Suppressor macrophage (primary cell): Measurements from ENCODE around the gene SH3RF2.
A peak's percentile ranks its signal among the peaks of the same experiment; 100 is the strongest.
"Not testable (repeated sequence)": the region's sequence is repeated elsewhere in the genome, so short reads cannot be mapped to it uniquely, and the experiment has no call there.

ENCODE experiments used
- DNase-seq, 4 experiments: peaks; one replicate each; pipeline ENCODE4 v3.0.0-alpha.2; 2020 to 2022
- total RNA-seq, 17 experiments: gene quantifications; one replicate each; lab custom pipeline; 2026; ENCODE audit warnings: mixed read lengths in 6 of 17, inconsistent platforms in 3 of 17; lab: John Stamatoyannopoulos, UW

The SH3RF2 gene, protein sequence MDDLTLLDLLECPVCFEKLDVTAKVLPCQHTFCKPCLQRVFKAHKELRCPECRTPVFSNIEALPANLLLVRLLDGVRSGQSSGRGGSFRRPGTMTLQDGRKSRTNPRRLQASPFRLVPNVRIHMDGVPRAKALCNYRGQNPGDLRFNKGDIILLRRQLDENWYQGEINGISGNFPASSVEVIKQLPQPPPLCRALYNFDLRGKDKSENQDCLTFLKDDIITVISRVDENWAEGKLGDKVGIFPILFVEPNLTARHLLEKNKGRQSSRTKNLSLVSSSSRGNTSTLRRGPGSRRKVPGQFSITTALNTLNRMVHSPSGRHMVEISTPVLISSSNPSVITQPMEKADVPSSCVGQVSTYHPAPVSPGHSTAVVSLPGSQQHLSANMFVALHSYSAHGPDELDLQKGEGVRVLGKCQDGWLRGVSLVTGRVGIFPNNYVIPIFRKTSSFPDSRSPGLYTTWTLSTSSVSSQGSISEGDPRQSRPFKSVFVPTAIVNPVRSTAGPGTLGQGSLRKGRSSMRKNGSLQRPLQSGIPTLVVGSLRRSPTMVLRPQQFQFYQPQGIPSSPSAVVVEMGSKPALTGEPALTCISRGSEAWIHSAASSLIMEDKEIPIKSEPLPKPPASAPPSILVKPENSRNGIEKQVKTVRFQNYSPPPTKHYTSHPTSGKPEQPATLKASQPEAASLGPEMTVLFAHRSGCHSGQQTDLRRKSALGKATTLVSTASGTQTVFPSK
- total RNA-seq, result 0 to 5.0 (median 0.13) reads per million in 17 experiments

DNA sequence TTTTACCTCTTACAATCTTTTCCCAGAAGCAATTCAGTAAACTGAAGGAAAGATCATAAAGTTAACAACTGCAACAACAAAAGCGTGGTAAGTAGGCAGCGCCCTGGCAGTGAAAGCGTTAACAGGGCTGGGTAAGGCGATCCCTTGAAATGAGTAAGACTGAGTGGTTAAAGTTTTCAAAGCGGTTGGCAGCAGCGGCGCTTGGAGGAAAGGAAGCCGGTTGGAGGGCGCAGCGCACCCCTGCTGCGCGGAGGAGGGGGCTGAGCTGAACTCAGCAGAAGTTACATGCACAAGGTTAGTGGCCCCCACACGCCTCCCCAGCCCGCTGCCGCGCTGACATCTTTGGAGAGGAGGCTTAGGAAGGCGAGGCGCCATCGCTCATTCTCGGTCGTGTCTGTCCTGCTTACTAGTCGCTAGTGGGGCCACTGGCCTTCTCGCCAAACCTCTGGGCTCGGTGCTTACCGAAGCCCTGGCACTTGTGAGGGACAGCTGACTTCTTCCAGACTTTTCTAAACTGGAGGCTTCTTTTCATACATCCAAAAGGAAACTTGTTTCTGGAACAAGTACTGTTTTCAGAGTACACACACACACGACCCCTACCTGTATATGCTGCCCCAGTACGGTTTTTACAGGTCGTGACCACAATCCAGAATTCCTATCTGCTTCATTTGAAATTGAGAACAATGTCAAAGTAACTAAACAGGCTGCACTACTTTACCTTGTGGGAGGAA is at the start of gene SH3RF2:
Gene SH3RF2 (plus strand): TSS at position 178 of the 731 bp plus-strand sequence. CDS start 1,351 bp downstream, outside the sequence.
- DNase-seq, result peak in 2 of 4 experiments; percentile 7 to 27

DNA sequence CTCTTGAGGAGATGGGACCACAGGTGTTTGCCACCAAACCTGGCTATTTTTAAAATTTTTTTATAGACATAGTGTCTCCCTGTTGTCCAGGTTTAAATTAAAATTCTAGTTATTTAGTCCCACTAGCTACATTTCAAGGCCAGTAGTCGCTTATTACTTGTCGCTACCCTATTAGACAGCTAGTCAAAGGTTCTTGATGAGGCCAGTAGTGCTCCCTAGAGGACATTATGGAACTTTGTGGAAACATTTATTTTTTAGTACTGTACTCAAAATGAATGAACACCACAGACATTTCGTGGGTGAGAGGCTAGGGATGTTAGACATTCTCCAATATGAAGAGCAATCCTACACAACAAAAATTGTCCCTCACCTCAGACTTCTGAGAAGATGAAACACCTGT is 49.2 kb upstream of the SH3RF2 start:
- no peak for DNase-seq

DNA sequence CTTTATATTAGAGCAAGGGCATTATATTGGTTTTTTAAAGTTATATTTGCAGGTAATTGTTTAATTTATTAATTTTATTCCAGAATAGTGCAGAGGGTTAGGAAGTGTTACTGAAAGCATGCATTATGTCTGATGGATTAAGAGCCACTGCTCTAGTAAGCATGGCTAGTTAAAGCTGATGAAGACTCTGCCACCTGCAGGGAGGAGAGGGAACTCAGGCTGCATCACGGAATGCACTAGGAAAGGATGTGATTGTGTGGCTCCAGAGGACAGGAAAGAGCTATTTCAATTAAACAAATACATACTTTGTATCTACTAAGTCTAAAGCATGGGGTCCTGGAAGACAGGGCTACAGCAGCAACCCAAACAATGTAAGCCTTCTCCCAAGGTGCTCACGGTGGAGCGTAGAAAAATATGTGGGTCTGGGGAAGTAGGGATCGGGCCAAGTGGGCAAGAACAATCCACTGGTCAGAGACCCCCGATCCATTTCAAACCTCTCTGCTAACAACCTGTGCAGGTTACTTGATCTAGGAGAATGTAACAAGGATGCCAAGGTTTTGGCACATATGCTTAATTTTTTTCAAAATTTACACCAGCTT is 48.3 kb upstream of the SH3RF2 start:
- peak; percentile 14 to 44 (median 38) for DNase-seq

DNA sequence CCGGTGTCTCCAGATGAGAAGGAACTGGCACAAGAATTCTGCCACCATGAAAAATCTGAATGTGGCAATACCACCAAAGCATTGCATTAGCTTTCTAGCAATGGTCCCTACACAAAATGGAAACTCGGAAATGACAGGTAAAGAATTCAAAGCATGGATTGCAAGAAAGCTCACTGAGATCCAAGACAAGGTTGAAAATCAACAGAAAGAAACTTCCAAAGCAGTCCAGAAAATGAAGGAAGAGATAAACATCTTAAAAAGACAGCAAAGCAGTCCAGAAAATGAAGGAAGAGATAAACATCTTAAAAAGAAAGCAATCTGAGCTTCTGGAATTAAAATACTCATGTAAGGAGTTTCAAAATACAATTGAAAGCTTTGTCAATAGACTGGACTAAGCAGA is 46.8 kb upstream of the SH3RF2 start:
- no peak for DNase-seq

DNA sequence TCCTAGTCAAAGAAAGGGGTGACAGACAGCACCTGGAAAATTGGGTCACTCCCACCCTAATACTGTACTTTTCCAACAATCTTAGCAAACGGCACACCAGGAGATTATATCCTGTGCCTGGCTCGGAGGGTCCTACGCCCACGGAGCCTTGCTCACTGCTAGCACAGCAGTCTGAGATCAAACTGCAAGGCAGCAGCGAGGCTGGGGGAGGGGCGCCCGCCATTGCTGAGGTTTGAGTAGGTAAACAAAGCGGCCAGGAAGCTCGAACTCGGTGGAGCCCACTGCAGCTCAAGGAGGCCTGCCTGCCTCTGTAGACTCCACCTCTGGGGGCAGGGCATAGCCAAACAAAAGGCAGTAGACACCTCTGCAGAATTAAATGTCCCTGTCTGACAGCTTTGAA is 45.0 kb upstream of the SH3RF2 start:
- not testable (repeated sequence) for DNase-seq

DNA sequence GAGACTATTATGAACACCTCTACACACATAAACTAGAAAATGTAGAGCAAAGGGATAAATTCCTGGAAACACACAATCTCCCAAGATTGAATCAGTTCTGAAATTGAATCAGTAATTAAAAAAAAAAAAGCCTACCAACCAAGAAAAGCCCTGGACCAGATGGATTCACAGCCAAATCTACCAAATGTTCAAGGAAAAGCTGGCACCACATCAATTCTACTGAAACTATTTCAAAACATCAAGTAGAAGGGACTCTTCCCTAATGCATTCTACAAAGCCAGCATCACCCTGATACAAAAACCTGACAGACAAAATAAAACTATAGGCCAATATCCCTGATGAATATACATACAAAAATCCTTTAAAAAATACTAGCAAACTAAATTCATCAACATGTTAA is 38.2 kb upstream of the SH3RF2 start:
- no peak for DNase-seq

DNA sequence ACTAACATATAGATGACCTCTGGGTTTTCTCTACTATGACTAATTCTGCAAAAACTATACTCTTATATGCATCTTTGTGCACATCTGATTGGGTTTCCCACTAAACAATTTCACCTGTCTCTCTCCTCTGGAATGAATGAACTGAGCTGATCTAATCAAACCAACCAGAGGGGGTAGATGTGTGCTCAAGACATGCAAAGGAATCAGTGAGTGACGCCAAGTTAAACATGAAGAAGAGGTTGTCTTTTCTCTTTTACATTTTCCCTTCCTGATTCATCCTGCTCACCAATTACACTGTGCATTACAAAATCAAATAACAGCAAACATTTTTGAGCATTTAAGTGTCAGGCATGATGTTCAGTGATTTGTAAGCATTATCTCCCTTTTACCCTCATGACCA is 34.0 kb upstream of the SH3RF2 start:
- no peak for DNase-seq

DNA sequence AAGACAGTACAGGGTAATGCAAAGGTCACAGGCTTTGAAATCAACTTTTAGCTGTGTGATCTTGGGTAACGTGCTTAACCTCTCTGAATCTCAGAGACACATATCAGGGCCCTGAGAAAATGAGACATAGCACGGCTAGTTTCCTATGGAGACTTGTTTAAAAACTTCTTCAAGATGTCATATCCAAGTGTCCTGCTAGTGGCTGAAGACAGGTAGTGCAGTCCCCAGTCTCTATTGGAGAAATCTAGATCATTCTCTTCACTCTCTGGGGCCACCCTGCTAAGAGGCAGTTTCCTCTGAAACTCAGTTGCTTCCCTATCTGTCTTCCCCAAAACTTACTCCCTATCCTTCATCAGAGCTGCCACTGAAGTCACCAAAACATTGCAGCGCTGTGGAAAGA is 33.3 kb upstream of the SH3RF2 start:
- DNase-seq, result peak in 3 of 4 experiments; percentile 10 to 24 (median 20)

DNA sequence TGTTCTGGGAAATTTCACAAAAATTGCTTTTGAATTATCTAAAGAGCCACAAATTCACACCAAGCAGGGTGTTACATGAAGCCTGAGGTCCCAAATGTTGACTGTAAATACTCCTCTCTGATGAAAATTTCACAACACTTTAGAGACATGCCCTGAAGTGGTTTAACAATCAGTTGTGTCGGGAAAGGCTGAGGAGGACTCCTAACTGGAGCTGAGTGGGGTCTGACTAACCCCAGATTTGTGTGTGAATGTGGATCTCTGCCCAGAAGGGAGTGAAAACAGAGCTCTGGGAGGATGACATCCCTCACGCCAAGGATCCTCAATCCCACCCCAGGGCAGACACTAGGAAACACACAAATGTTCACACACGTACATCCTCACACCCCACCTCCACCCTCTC is 32.5 kb upstream of the SH3RF2 start:
- no peak for DNase-seq

DNA sequence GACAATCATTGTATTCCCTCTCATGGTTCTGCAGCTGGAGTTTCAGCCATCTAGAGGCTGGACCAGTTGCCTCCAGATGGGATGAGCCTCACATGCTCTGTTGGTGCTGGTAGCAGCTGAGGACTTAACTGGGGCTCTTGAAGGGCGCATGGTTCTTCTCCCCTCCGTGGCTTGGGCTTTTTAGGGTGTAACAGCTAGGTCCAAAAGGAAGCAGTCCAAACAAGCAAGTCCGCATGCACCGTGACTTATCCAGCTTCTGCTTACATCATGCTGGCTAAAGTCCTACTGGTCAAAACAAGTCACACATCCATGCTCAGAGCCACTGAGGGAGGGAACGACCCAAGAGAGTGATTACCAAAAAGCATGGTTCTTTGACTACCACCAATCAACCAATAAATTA is 31.6 kb upstream of the SH3RF2 start:
- DNase-seq, result no peak

DNA sequence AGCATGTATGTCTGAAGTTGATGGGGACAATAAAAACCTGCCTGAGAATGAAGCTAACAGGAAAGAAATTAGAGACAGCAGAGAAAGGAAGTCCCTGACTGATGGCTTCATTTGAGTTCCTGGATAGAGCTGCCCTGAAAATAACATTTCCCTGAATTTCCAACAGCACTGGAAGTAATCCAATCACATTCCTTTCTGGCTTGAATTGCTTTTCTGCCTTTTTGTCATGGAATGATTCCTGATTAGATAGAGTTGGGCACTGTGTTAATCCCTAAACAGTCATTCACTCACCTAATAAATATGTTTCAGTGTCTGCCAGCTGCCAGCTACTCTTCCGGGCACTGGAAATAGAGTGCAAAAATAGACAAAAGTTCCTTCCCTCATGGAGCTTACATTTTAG is 30.0 kb upstream of the SH3RF2 start:
- no peak for DNase-seq

DNA sequence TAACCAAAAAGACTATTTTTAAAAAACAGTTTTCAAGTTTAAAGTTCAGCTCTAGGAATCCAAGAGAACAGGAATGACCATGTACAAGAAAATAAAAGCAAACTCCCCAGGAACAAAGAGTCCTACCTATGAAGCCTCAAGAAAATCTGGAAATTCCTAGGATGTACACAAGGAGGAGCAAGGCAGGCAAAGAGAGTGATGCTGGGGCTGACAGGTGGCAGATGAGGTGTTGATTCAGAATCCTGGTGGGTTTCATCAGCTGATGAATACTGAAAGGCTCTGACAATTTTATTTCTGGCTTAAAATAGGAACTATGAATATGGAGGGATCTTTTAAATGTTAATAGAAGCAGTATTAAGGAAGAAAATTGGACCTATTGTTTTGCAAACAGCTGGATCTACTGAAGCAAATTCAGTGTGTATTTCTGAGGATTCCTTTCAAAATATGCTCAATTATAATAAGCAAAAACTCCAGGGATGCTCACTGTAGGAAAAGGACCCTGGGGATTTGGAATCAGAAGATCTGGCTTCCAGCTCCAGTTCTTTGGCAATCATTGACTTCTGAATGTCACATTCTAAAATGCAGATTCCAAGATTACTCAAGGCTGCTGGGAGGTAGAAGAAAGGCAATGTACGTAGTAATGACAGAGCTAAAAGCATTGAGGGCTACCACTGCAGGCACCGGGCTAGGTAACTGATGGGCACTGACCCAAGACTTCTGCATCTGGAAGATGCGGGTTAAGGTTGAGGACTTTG is 28.0 kb upstream of the SH3RF2 start:
- DNase-seq, result no peak

DNA sequence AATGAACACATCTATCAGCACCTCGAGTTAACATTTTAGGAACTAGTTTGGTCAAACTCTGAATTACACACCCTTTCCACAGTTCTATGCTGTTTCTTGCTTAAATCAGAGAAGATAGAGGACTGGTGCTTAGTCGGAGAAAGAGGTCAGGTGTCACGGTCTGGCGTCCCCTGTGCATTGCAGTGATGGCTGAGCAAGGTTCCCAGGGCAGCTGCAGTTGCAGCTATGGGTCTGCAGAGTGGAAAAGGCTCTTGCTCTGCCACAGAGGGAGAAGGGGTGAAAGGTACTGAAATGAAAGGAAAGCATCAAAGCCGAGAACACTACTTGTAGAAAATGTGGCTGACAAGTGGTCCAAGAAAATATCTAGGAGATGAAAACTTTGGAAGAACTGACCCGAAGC is 25.2 kb upstream of the SH3RF2 start:
- DNase-seq, result no peak

DNA sequence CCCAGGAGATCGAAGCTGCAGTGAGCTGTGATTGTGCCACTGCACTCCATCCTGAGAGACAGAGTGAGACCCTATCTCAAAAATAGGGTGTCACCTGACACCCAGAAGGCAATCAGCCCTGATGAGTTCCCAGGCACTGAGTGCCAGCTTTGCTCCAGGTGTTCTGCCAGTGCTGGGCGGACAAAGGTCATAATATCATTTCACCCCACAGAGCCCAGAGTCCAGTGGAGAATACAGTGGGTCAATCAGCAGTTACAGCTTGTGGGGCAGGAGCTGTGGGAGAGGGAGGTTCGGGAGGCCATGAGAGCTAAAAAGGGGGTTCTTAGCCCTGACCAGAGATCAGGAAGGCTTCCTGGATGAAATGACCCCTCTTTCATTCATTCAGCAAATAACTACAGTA is 24.4 kb upstream of the SH3RF2 start:
- DNase-seq, result no peak

DNA sequence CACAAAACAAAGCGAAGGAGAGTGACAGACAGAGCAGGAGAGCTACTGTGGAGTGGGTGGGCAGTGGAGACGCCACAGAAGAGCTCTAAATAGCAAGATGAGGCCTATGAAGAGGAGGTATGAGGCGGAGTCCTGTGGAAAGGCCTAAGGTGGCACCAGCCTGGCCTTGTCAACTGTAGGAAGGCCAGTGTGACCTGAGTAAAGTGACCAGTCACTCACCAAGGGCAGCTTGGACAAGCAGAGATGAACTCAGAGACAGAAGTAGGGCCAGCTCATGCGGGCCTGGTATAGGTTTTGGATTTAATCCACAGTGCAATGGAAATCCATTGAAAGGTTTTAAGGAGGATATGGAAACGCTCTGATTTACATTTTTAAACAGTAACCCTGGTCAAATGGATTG is 23.8 kb upstream of the SH3RF2 start:
- no peak for DNase-seq

DNA sequence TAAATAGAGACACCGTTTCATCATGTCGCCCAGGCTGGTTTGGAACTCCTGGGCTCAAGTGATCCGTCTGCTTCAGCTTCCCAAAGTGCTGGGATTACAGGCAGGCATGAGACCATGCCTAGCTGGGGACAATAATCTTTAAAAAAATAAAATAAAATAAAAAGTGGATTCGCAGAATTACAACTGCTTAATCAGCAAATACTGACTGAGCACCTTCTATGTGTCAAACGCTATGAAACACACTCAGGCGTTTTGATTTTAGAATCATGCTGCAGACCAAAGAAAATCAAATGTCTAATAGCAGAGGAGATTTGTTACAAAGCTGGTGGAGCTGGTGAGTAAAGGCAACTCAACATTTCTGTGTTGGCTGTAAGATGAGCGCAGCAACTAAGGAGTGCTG is 22.7 kb upstream of the SH3RF2 start:
- no peak for DNase-seq

DNA sequence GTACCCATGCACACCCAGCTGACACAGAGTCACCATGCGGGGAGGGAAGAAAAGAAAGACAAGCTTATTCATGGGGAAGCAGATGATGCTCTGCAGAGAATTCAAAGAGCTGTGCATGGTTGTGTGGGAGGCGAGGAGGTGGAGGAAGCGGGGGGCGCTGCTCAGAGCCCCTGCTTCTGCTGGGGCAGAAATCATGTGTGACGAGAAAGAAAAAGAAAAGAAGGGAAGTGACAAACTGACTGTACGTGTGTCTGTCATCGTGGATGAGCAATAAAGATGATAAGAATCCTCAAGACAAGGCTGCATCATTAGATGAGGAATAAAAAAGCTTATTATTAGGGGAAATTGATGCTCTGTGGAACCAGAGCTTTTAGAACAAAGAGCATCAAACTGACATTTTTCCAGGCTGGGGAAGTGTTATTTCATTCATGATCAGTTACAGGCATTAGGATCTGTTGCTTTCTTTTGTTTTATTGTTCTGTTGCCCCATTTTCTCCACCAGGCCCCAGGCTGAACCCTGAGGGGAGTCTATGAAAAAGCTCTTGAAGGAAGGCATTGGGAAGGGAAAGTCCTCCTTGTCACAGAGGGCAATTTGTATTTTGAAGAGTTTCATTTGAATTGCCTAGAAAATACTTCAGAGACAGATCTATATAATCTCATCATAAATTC is 20.3 kb upstream of the SH3RF2 start:
- DNase-seq, result peak; percentile 22 to 59 (median 44)

DNA sequence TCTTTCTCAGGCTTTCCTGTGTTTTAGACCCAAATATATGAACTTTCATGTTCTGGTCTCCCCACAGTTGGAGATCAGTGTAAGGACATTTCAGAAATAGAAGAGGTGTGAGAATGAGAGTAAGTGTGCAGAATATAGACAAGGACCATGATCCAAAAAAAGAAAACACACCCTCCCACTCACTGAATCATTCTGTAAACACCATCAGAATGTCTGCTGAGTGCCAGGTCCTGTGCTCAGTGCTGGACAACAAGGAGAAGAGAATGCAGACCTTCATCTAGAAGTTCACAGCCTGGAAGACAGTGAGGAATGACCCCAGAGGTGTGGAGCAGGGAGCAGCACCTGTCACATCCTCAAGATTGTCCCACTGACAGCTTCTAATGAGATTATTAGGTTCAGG is 19.1 kb upstream of the SH3RF2 start:
- DNase-seq, result peak in 1 of 4 experiments; percentile 5

DNA sequence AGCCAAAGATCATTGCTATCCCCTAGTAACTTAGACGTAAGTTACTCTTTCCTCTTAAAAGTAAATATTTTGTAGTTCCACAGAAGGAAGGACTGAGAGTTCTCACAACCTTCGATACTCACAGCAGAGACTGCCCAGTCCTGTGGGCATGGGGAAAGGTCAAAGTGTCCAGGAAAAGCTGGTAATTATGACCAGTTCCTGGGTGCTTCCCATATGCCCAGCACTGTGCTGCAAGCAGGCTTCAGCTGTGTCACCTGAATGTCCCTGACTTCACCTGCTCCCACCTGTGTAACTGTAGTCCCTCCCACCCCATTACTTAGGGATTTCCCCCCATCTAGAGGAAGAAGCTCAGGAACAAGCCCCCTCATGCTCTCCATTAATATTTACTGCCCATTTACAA is 18.0 kb upstream of the SH3RF2 start:
- no peak for DNase-seq

DNA sequence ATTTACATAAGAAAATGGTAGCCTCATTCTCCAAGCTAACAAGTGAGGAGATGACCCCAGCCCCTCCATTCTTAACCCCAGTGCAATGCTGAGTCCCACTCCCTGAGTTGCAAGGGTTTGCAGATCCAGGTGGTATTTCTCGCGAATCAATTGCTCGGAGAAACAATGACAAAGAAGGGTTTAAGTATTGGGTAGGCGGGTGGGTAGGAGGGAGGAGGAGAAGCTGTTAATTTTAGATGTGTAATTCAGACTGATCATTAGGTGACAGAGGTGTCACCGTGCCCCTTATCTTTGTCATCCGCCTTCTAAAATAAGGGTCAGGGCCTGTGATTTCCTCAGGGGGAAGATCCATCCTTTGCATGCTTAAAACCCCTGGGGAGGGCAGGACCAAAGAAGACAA is 17.0 kb upstream of the SH3RF2 start:
- DNase-seq, result no peak

DNA sequence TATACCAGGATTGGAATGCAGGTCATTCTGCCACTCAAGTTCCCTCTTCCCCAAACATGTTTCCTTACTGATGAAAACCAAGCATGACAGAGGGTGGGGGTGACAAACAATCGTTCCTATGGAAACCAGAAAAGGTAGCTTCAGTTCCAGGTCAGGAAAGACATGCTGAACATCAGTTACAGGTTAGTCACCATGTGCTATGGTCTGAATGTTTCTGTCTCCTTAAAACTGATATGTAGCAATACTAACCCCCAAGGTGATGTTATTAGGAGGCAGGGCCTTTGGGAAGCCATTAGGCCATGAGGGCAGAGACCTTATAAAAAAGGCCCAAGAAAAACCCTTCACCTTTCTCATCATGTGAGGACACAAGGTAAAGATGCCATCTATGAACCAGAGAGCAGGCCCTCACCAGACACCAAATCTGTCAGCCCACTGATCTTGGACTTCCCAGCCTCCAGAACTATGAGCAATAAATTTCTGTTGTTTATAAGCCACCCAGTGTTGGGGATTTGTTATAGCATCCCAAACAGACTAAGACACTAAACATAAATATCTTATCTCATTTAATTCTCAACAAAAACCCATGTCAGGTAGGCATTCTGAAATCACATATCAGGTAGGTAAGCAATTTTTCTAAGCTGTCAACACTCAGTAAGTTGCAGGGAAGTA is 15.7 kb upstream of the SH3RF2 start:
- DNase-seq, result no peak
